ENCODE results near the gene SOHLH1. TPM values are rescaled to one million over a fixed set of nuclear protein-coding genes. Genes with fewer than 3 reads are reported as not detected.

Gene SOHLH1
- total RNA-seq, 2 experiments from 2014 or later: not detected

- H2AFZ ChIP-seq (ENCODE audit: low read length): no peak overlapping the region
- no peaks in the 10 kb centered on the region for H3K79me2 ChIP-seq (ENCODE audit: insufficient read depth, low read depth, low read length)
- POLR2A ChIA-PET: no interaction called here
- H3K9me2 ChIP-seq (ENCODE audit: insufficient read depth, low read length): no peaks in the 10 kb centered on the region
- CTCF ChIA-PET (ENCODE audit: unreplicated experiment): no interaction called here
- H4K20me1 ChIP-seq (ENCODE audit: insufficient read depth, low read length): no peaks in the 10 kb centered on the region
- no peak for TF ChIP-seq CTCF (conservative IDR thresholded peaks at IDR 0.05; ENCODE audit: low read length)
- no peak for TF ChIP-seq EZH2phosphoT487 (IDR thresholded peaks at IDR 0.05; ENCODE audit: borderline replicate concordance, low read depth, low read length)
- H3K4me1 ChIP-seq (ENCODE audit: insufficient read depth, low read length, poor library complexity, severe bottlenecking): no peaks in the 10 kb centered on the region
- H3K27ac ChIP-seq (ENCODE audit: low read depth, low read length, poor library complexity, severe bottlenecking): no peak overlapping the region
- no peaks in the 10 kb centered on the region for H3K36me3 ChIP-seq (ENCODE audit: insufficient read depth, low read length)
- no peak overlapping the region for H3K4me2 ChIP-seq (ENCODE audit: low read length)
- BruUV-seq (replicated peaks): no TSS peak
- intact Hi-C loops (cut with micrococcal nuclease; ENCODE audit: unreplicated experiment): no loop called here
- no peak overlapping the region for H3K4me3 ChIP-seq (ENCODE audit: low read depth, low read length, poor library complexity, severe bottlenecking)
- no peak for DNase-seq (ENCODE audit: low spot score)
- no peaks in the 10 kb centered on the region for H3K9me3 ChIP-seq (ENCODE audit: low read length)
These were observed 15.8 kb downstream of the SOHLH1 start for GRCh38 chr9:135683401-135684034.

- Histone ChIP-seq H3K4me1 (ENCODE audit: insufficient read depth, low read length, poor library complexity, severe bottlenecking) (no peaks in the 10 kb centered on the region), H4K20me1 (ENCODE audit: insufficient read depth, low read length) (no peaks in the 10 kb centered on the region), H3K27ac (ENCODE audit: low read depth, low read length, poor library complexity, severe bottlenecking) (no peak overlapping the region), H3K79me2 (ENCODE audit: insufficient read depth, low read depth, low read length) (no peaks in the 10 kb centered on the region), H3K4me2 (ENCODE audit: low read length) (no peak overlapping the region), H3K9me2 (ENCODE audit: insufficient read depth, low read length) (no peaks in the 10 kb centered on the region), H3K4me3 (ENCODE audit: low read depth, low read length, poor library complexity, severe bottlenecking) (no peak overlapping the region), H2AFZ (ENCODE audit: low read length) (no peak overlapping the region), H3K36me3 (ENCODE audit: insufficient read depth, low read length) (no peaks in the 10 kb centered on the region), H3K9me3 (ENCODE audit: low read length) (no peaks in the 10 kb centered on the region)
- no peak for DNase-seq (ENCODE audit: low spot score)
- TF ChIP-seq EZH2phosphoT487 (IDR thresholded peaks at IDR 0.05; ENCODE audit: borderline replicate concordance, low read depth, low read length): no peak
- no peak for TF ChIP-seq CTCF (conservative IDR thresholded peaks at IDR 0.05; ENCODE audit: low read length)
- CTCF ChIA-PET (ENCODE audit: unreplicated experiment): no interaction called here
- POLR2A ChIA-PET: no interaction called here
- intact Hi-C loops (cut with micrococcal nuclease; ENCODE audit: unreplicated experiment): no loop called here
- no TSS peak for BruUV-seq (replicated peaks)
These were observed 18.1 kb downstream of the SOHLH1 start for GRCh38 chr9:135681161-135681560.

DNA sequence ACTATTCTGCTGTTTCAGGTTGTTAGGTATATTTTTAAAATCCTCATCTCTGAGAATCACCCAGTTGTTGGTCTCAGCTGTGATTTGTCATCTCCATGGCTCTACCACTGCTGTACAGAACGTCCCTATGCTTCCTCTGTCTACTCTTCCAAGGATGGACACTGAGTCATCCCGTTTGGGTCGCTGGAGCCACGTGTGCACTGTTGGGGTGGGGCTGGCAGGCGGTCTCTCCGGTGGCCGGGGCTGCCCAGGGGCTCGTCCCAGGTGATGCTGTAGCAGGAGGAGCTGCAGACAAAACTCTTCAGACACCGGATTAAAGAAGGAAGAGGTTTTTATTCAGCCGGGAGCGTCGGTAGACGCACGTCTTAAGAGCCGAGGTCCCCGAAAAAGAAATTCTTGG, 19.2 kb downstream of the SOHLH1 start:
- intact Hi-C loops (cut with micrococcal nuclease; ENCODE audit: unreplicated experiment): no loop called here
- no peak overlapping the region for H2AFZ ChIP-seq (ENCODE audit: low read length)
- TF ChIP-seq EZH2phosphoT487 (IDR thresholded peaks at IDR 0.05; ENCODE audit: borderline replicate concordance, low read depth, low read length) (no peak), CTCF (conservative IDR thresholded peaks at IDR 0.05; ENCODE audit: low read length) (no peak)
- no peak overlapping the region for H3K27ac ChIP-seq (ENCODE audit: low read depth, low read length, poor library complexity, severe bottlenecking)
- BruUV-seq (replicated peaks): no TSS peak
- no peaks in the 10 kb centered on the region for H3K79me2 ChIP-seq (ENCODE audit: insufficient read depth, low read depth, low read length)
- H3K9me3 ChIP-seq (ENCODE audit: low read length): no peaks in the 10 kb centered on the region
- no peak overlapping the region for H3K4me3 ChIP-seq (ENCODE audit: low read depth, low read length, poor library complexity, severe bottlenecking)
- no peaks in the 10 kb centered on the region for H3K4me1 ChIP-seq (ENCODE audit: insufficient read depth, low read length, poor library complexity, severe bottlenecking)
- no peak overlapping the region for H3K4me2 ChIP-seq (ENCODE audit: low read length)
- H3K36me3 ChIP-seq (ENCODE audit: insufficient read depth, low read length): no peaks in the 10 kb centered on the region
- H3K9me2 ChIP-seq (ENCODE audit: insufficient read depth, low read length): no peaks in the 10 kb centered on the region
- ChIA-PET POLR2A (no interaction called here), CTCF (ENCODE audit: unreplicated experiment) (no interaction called here)
- H4K20me1 ChIP-seq (ENCODE audit: insufficient read depth, low read length): no peaks in the 10 kb centered on the region
- DNase-seq (ENCODE audit: low spot score): no peak
